Stimulated activated CD8-positive, alpha-beta memory T cell treated with anti-CD3 and anti-CD28 coated beads, Interleukin-12 subunit alpha, Interleukin-12 subunit beta, amount 100 ng/mL, for 24 hours (primary cell): ENCODE measurements around the gene KRTAP4-11.
"Not testable (repeated sequence)": the region's sequence is repeated elsewhere in the genome, so short reads cannot be mapped to it uniquely, and the experiment has no call there.

Experiments used
- DNase-seq: peaks from one replicate; pipeline ENCODE4 v3.0.0-alpha.2; 2020; ENCODE audit errors: extremely low read depth

KRTAP4-11 gene

DNA sequence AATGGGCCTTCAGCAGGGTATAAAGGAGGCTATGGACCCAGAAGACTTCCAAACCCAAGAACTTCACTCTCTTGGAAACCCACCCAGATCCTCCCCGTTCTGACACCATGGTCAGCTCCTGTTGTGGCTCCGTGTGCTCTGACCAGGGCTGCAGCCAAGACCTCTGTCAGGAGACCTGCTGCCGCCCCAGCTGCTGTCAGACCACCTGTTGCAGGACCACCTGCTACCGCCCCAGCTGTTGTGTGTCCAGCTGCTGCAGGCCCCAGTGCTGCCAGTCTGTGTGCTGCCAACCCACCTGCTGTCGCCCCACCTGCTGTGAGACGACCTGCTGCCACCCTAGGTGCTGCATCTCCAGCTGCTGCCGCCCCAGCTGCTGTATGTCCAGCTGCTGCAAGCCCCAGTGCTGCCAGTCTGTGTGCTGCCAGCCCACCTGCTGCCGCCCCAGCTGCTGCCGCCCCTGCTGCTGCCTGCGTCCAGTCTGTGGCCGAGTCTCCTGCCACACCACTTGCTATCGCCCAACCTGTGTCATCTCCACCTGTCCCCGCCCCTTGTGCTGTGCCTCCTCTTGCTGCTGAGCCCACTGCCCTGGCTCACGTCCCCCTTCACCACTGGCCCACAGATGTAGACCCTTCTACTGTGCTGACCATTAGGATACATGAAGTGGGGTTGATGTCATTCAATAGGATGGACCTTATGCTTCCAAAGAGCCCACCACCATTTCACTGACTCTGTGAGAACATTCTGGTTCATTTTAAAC is 33.9 kb downstream of the KRTAP4-11 start, which contains the start of gene KRTAP4-7:
TSS of gene KRTAP4-7 (plus strand) at position 51 of the 757 bp plus-strand sequence. CDS start at position 108, 57 bp downstream.
- not testable (repeated sequence) for DNase-seq

DNA sequence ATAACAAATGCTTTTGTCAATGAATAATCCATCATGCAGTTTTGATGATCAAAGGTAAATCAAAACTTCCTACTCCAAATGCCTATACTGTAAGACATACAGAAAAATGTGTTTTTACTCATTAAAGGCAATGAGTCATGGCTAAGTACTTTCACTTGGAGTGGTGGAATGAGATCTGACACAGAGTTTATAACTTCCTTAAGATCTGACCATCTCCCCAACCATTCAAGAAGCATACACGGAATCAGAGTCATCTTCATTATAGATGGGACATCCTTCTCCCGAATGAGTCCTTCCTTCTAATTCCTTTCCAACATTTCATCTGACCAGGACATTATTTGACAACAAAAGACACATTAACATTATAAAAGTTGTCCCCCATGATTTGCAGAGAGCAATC is 34.7 kb downstream of the KRTAP4-11 start:
- DNase-seq: not testable (repeated sequence)

DNA sequence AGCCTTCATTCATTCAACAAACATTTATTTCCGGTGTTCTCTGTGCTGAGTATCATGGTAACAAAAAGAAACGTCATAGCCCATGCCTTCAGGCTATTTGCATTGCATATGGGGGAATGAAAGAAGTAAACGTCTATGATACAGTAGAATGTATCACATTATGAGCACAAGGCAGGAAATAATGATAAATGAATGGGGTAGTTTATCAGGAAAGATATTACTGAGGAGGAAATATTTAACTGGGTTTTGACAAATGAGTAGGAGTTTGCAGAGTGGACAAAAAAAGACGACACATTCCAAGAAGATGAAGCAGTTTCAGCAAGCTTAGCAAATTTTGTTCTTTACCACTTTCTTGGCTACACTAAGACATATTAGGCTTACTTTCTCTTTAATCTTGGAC is 35.5 kb downstream of the KRTAP4-11 start:
- DNase-seq: no peak

DNA sequence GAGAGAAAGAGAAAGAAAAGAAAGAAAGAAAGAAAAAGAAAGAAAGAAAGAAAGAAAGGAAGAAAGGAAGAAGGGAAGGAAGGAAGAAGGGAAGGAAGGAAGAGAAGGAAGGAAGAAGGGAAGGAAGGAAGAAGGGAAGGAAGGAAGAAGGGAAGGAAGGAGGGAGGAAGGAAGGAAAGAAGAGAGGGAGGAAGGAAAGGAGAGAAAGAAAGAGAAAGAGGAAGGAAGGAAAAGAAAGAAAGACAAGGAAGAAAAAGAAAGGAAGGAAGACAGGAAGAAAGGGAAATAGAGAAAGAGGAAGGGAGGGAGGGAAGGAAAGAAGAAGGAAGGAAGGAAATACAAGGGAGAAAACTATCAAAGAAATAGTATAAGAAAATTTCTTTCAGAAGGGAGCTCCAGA is 41.4 kb downstream of the KRTAP4-11 start:
- no peak for DNase-seq

DNA sequence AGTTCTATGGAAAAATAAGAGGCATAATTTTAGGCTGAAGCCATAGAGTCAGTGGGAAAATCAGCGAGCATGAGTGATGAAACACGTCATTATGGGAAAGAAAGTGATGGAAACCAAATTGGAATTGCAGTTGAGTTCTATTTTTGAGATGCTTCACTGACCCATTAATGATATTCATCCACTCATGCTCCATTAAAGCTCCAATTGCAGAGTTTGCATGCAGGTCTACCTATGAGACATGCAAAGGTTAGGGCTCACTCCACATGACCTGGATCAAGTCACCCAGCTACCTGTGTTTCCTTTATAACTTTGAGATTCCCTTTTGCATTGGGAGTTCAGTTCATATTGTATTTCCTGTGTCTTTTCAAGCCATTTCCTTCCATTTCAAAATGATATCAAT is 44.5 kb downstream of the KRTAP4-11 start:
- DNase-seq: no peak

DNA sequence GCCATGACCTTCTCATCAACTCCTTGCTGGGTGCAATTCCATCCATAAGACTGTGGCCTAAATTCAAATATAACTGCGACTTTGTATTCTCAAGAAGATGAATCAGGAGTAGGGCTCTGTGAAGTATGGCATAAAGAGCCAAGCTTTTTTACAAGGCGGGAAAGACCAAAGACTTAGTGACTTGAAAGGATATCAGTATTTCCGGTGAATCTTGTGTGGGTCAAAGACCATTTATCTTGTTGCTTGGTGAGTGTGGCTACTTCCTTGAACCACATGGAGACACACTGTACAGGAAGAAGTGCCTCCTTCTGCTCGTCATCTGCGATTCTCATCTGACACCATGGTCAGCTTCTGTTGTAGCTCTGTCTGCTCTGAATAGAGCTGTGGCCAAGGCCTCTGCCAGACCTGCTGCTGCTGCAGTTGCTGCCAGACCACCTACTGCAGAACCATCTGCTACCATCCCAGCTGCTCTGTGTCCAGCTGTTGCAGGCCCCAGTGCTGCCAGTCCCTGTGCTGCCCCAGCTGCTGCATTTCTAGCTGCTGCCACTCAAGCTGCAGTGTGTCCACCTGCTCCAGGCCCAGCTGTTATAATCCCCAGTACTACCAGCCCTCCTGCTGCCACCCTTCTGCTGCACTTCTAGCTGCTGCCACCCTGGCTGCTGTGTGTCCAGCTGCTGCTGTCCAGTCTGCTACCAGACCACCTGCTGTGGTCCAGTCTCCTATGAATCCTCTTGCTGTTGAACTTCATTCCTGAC is 46.4 kb downstream of the KRTAP4-11 start:
- DNase-seq: no peak

DNA sequence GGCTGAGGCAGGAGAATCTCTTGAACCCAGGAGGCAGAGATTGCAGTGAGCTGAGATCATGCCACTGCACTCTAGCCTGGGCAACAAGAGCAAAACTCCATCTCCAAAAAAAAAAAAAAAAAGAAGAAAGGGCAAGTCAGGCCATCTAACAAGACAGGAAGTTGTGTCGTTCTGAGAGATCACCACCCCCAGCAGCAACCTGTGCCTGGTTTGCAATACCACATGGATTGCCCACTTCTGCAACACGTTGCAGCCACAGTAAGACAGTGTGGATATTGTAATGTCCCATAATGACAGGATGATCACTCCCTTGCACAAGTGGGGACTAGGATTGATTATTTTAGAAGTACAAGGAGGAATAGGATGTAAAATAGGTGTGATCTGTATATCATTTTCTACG is 49.1 kb downstream of the KRTAP4-11 start:
- DNase-seq: no peak

DNA sequence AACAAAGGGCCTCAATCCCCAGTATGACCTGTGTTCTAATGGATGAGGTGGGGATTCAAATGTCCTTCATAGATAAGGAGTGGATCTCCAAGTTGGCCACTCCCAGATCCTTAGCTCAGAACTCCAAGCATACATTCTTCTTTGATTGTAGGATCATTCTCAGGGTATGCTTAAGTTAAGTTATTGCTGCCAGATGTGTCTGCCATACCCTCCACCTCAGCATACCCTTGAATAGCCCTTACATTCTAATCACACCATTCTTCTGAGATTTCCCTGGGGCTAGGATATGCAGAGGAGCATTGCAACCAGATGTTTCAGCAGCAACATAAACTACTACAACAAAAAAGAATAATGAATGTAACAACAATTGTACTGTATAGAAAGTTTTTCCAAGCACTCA is 50.9 kb downstream of the KRTAP4-11 start:
- DNase-seq: no peak
